Pons (tissue), 1 donor: ENCODE results near the gene ARPC1A.

Experiments
- DNase-seq: peaks from one replicate; pipeline ENCODE4 v3.0.0-alpha.2; 2016; ENCODE audit warnings: low spot score

The ARPC1A gene

GRCh38 chr7:99390941-99391602 lies 65.4 kb downstream of the ARPC1A start:
- no peak for DNase-seq

GRCh38 chr7:99392046-99392445 lies 66.3 kb downstream of the ARPC1A start:
- no peak for DNase-seq

DNA sequence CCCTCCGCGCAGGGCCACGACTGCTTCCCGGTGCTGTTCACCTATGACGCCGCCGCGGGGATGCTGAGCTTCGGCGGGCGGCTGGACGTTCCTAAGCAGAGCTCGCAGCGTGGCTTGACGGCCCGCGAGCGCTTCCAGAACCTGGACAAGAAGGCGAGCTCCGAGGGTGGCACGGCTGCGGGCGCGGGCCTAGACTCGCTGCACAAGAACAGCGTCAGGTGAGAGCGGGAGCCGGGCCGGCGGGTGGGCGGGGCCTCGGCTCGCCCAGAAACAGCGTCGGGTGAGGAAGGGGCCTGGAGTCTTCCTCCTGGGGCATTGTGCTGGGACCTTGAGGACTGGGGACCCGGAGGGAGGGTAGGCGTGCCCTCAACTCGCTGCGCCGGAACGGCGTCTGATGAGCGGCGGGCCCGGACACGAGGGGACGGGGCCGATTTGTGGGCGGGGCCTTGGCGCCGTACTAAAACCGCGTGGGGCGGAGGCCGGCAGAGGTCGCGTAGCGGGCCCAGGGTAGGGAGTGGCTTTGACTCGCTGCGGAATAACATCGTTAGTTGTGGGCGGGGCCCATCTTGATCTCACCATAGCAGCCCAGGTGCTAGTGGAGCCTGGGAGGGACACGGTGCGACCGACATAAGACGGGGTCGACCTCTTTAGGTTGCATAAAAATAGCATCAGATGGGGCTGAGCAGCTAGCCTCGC lies 67.1 kb downstream of the ARPC1A start:
- DNase-seq: no peak

DNA sequence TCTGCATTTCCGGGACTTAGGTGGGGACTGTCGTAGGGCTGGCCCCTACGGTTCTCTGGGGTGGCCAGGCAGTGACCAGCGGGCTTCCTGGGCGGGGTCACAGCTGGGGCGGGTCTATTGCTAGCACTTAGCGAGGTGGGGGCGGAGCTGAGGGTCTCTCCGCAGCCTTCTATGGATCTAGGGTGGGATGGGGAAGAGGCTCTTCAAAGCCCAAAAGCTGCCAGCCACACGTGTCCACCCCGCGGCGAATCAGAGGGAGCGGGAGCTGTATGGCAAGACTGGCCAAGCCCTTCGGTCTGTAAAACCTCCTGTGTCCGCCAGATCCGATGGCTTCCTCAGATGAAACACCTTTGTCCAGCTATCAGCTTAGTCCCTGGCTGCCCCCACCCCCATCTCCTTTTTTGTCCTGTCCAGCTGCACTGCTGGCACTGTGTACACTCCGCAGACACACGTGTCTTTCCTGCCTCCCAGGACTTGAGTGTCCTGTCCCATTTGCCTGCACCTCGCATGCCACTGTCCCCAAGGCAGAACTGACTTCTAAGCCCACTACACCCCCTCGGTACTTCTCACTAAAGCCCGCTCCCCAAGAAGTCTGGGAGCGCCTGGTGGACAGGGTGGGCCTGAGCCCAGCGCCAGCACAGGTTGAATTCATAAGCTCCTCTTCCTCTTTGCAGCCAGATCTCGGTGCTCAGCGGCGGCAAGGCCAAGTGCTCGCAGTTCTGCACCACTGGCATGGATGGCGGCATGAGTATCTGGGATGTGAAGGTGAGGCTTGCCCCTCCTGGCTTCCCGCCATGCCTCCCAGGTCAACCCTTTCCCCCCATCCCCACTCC lies 67.9 kb downstream of the ARPC1A start:
- no peak for DNase-seq

GRCh38 chr7:99394188-99394502 lies 68.4 kb downstream of the ARPC1A start:
- no peak for DNase-seq

DNA sequence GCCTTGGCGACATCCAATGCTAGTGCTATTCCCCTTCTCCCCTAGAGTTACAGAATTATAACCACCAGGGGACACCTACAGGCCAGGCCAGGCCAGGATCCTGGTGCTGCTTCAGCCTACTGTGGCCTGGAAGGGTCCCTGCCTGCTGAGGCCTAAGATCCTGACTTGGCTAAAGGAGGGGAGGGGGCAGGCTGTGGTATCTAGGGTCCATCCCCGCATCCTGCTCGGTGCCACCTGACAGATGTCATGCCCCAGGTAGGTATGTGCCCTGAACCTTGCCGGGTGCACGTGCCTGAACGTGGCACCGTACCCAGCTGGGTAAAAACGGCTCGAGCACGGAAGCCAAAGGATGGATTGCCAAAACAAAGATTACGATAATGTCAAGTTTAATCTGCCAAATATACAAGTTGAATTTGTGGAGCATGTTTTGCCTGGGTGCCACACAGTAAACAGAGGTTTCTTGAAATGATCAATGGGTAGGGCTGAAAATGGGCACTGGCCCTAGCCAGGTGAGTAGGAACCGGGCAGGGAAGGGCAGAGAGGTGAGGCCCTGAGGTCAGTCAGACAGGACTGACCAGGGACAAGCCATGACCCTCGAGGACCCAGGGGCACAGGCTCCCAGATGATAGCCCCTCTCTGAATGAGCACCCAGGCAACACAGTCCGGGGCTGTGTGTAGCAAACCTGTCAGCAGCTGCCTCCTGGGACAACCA lies 70.1 kb downstream of the ARPC1A start:
- no peak for DNase-seq

DNA sequence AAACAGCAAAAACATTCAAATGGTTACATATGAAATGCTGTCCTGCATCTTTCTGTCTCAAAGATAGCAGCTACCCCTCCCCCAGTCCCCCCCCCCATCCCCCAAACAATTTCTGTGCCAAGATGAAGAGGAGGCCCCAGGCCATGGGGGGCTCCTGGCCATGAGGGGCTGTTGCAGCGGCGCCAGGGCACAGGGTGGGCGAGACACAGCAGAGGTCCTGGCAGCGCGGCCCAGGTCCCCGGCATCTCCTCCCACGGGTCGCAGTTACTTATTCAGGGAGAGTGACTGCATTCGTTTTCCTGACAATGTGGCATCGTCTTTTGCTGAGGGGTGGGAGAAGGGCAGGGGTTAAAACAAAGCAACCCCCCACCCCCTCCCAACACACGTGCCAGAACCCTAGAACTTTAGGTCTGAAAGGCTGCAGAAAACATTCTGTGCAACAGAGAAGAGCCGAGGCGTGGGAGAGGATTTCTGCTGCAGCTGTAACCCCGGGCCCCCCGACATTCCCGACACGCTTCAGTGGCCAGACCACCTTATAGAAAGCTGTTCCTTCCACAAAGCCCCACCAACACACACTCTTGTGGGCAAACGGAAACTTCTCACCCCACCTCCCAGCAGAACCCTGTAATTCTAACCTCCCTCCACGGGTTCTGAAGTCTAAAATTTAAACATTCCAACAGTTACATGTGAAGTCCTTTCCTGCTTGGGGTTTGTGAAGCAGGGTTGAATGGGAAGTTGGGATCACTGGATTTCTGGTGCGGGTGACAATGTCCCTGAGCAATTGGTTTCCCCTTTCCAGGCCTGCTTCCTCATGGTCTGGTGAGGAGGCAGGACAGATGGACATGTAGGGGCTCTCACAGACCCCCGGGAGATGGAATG lies 71.0 kb downstream of the ARPC1A start:
- DNase-seq: no peak

- no peak for DNase-seq
These were observed 71.7 kb downstream of the ARPC1A start for GRCh38 chr7:99397297-99397983.

DNA sequence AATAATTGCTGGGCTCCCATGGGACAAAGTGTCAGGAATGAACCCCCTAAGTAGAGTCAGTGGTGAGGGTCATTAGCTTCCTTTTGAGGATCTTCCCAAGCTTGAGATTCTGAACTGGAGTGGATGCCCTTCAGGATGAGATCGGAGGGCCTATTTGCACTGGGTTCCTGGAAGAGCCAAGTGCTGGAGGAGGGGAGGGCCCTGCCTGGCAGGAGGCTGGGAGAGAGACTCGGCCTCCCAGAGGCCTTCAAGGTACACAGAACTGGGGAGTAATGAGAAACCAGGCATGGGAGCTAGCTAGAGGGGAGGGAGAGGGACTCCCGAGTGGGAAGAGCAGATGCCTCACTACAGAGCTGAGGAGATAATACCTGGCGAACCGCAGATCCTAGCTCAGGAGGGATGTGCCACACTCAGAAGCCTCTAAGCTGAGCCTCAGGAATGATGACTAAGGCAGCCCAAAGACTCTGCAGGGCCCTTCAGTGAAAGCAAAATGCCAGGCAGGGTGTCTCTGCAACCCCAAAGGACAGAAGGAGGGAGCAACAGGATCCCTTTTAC lies 73.3 kb downstream of the ARPC1A start:
- no peak for DNase-seq

- DNase-seq: no peak
These were observed 73.9 kb downstream of the ARPC1A start for GRCh38 chr7:99399597-99399996.

DNA sequence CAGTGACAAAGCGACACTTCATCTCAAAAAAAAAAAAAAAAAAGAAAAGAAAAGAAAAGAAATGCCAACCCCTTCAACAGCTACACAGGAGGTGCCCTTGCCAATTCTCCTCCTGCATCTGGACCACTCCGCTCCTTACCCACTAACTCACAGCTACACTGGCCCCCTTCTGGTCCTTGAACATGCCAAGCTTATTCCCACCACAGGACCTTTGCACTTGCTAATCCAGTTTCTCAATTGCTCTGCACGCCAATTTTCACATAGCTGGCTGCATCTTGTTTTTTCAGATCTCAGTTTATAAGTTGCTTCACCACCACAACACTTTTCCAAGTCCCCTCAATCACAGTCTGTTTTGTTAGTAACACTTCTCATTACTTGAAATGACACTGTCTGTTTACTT lies 77.2 kb downstream of the ARPC1A start:
- no peak for DNase-seq

GRCh38 chr7:99403764-99404163 lies 78.1 kb downstream of the ARPC1A start:
- no peak for DNase-seq

- no peak for DNase-seq
These were observed 78.7 kb downstream of the ARPC1A start for GRCh38 chr7:99404235-99404976.

- DNase-seq: no peak
These were observed 79.3 kb downstream of the ARPC1A start for GRCh38 chr7:99404977-99405320.

- DNase-seq: no peak
These were observed 80.9 kb downstream of the ARPC1A start for GRCh38 chr7:99406557-99406956.

- no peak for DNase-seq
These were observed 82.2 kb downstream of the ARPC1A start for GRCh38 chr7:99407872-99408378.

DNA sequence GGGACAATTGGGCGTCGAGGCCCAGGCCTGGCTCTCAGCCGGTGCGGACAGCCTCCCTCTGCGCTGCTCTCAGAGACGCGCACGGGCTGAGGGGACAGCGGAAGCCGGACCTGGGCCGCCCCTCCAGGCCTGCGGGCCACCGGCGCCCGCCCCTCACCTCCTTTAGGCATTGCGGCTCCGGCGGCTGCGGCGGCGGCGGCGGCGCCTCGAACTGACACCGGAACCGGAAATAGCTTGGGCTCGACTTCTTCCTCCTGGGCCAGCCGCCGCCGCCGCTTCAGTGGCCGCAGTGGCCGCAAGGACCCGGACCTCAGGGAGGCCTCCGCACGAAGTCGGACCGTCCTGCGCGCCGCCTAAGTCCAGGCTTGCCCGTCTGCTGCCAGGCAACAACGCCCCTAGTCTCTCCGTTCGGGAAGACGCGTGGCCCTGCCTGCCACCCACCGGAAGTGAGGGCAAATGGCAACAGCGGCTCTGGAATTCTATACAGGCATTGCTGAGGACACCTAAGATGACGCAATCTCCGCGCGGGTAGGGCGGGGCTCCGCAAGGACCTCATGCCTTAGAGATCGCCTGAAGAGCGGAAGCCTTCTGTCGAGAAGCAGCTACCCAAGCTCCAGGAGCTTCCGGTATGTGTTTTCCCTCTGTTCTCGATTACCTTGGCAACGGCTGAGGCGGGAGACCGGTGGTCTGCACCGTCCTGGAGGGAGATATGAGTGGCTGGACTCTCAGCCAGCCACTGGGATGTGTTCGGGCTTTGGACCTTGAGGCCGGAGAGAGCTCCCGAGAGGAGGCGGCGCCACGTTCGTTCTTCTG lies 82.9 kb downstream of the ARPC1A start, which contains the start of the genes BUD31 and PDAP1:
TSS of gene BUD31 (plus strand) at position 591 of the 813 bp plus-strand sequence. CDS start 2,124 bp downstream, outside the sequence.
TSS of gene PDAP1 (minus strand) at position 219 of the 813 bp plus-strand sequence. CDS start at position 170, 49 bp downstream.
- DNase-seq: peak; percentile 94

GRCh38 chr7:99409192-99409572 lies 83.5 kb downstream of the ARPC1A start:
- DNase-seq: no peak

DNA sequence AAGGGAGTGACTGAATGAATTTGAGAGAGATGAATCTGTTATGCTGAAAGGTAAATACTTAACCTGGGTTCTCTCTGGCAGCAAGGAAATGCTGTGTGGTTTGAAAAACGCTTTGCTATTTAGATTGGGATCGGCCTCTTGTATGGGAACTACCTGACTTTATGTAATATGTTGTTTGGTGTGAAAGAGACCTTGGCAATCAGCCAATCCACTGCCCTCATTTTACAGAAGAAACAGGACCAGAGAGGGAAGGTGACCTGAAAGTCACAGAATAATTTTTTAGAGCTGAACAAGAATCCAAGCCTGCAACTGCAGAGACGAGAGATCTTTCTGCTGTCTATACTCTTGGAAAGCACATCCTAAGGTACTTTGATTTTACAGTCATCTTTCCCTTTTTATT lies 84.1 kb downstream of the ARPC1A start:
- DNase-seq: no peak
